ENCODE measurements around the gene NPBWR2.

DNA sequence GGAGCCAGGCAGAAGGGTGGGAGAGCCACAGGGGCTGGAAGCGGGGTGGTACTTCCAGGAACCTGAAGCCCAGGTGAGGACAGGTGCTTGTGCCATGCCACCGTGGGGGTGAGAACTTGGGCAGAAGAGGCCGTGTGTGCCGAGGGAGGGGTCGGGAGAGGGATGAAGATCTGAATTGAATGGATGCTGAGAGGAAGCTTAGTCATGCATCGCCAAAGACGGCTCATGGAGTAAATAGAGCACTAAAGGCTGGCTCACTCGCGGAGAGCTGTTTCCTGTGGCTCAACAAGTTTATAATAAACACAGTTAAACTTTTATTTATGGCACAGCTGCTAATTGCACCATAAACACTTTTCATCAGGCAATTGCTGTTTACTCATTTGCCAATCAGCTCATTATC lies 35.2 kb upstream of the NPBWR2 start:
- TF ChIP-seq, protein P1, sequence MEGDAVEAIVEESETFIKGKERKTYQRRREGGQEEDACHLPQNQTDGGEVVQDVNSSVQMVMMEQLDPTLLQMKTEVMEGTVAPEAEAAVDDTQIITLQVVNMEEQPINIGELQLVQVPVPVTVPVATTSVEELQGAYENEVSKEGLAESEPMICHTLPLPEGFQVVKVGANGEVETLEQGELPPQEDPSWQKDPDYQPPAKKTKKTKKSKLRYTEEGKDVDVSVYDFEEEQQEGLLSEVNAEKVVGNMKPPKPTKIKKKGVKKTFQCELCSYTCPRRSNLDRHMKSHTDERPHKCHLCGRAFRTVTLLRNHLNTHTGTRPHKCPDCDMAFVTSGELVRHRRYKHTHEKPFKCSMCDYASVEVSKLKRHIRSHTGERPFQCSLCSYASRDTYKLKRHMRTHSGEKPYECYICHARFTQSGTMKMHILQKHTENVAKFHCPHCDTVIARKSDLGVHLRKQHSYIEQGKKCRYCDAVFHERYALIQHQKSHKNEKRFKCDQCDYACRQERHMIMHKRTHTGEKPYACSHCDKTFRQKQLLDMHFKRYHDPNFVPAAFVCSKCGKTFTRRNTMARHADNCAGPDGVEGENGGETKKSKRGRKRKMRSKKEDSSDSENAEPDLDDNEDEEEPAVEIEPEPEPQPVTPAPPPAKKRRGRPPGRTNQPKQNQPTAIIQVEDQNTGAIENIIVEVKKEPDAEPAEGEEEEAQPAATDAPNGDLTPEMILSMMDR (conservative IDR thresholded peaks at IDR 0.05; ENCODE audit: low read depth in 2 of 2), result no peak
- TF ChIP-seq EZH2 (IDR thresholded peaks at IDR 0.05; ENCODE audit: low read depth, unreplicated experiment), result no peak
- no peak for TF ChIP-seq CREB1 (CRISPR knock-in tag; IDR thresholded peaks at IDR 0.05; ENCODE audit: low read depth)
- TF ChIP-seq, protein P2, sequence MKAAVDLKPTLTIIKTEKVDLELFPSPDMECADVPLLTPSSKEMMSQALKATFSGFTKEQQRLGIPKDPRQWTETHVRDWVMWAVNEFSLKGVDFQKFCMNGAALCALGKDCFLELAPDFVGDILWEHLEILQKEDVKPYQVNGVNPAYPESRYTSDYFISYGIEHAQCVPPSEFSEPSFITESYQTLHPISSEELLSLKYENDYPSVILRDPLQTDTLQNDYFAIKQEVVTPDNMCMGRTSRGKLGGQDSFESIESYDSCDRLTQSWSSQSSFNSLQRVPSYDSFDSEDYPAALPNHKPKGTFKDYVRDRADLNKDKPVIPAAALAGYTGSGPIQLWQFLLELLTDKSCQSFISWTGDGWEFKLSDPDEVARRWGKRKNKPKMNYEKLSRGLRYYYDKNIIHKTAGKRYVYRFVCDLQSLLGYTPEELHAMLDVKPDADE (IDR thresholded peaks at IDR 0.05), result no peak
- TF ChIP-seq, protein P3, sequence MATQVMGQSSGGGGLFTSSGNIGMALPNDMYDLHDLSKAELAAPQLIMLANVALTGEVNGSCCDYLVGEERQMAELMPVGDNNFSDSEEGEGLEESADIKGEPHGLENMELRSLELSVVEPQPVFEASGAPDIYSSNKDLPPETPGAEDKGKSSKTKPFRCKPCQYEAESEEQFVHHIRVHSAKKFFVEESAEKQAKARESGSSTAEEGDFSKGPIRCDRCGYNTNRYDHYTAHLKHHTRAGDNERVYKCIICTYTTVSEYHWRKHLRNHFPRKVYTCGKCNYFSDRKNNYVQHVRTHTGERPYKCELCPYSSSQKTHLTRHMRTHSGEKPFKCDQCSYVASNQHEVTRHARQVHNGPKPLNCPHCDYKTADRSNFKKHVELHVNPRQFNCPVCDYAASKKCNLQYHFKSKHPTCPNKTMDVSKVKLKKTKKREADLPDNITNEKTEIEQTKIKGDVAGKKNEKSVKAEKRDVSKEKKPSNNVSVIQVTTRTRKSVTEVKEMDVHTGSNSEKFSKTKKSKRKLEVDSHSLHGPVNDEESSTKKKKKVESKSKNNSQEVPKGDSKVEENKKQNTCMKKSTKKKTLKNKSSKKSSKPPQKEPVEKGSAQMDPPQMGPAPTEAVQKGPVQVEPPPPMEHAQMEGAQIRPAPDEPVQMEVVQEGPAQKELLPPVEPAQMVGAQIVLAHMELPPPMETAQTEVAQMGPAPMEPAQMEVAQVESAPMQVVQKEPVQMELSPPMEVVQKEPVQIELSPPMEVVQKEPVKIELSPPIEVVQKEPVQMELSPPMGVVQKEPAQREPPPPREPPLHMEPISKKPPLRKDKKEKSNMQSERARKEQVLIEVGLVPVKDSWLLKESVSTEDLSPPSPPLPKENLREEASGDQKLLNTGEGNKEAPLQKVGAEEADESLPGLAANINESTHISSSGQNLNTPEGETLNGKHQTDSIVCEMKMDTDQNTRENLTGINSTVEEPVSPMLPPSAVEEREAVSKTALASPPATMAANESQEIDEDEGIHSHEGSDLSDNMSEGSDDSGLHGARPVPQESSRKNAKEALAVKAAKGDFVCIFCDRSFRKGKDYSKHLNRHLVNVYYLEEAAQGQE (IDR thresholded peaks at IDR 0.05; ENCODE audit: unreplicated experiment), result no peak

Measured in GM23338 (cell line).